Posterior vena cava (tissue), 2 donors: ENCODE measurements around the gene POFUT1. TPM values are rescaled to one million over a fixed set of nuclear protein-coding genes. Genes with fewer than 3 reads are reported as not detected.
"Not testable (repeated sequence)": the region's sequence is repeated elsewhere in the genome, so short reads cannot be mapped to it uniquely, and the experiment has no call there.

Source experiments
- DNase-seq: peaks from one replicate; pipeline ENCODE4 v3.0.0-alpha.2; 2020; ENCODE audit warnings: low spot score
- intact Hi-C, 2 donors: fragments of 100-400 bp; cut with DNase I; formaldehyde crosslinking; loops; one replicate each; pipeline versions ENCODE4 v1.14.1 to v1.14.2; 2022 to 2023
- total RNA-seq, 2 donors: library from RNA; stranded (reverse); fragmentation: NEBNext Ultra II Directional; extraction: Animal tissue kit (Norgen Biotek cat#: 25700); gene quantifications; one replicate each; pipeline ENCODE4 v1.2.1, GENCODE V29; 2021
- donor health status: DM: yes; HTN: yes; CAD: no.
- donor health status: DM: yes; HTN: yes; CAD: no.

POFUT1 gene
- total RNA-seq, 2 donors from 2014 or later, result 34.6 to 36.4 TPM

GRCh38 chr20:32186506-32186905 is 21.2 kb upstream of the POFUT1 start:
- intact Hi-C loops, result no loop called here
- no peak for DNase-seq

GRCh38 chr20:32188376-32189122 is 19.1 kb upstream of the POFUT1 start:
- no peak for DNase-seq
- intact Hi-C loops, result no loop called here

GRCh38 chr20:32189123-32189410 is 18.6 kb upstream of the POFUT1 start:
- no peak for DNase-seq
- intact Hi-C loops, result no loop called here

GRCh38 chr20:32189691-32190615 is 17.7 kb upstream of the POFUT1 start:
- DNase-seq, result peak; percentile 83
- intact Hi-C loops, result no loop called here

- intact Hi-C loops, result no loop called here
Measured at GRCh38 chr20:32190616-32191415, 16.9 kb upstream of the POFUT1 start.

GRCh38 chr20:32191422-32191821 is 16.3 kb upstream of the POFUT1 start:
- DNase-seq, result no peak
- intact Hi-C loops, result no loop called here

More at GRCh38 chr20:32190616-32191415, 16.9 kb upstream of the POFUT1 start:
- DNase-seq, result no peak

GRCh38 chr20:32191873-32192272 is 15.8 kb upstream of the POFUT1 start:
- intact Hi-C loops, result no loop called here
- DNase-seq, result no peak

GRCh38 chr20:32192698-32193097 is 15.0 kb upstream of the POFUT1 start:
- intact Hi-C loops, result loop anchor here in 1 of 2 donors (1.0 kb wide), 1 partner anchor 19 kb away; no protein-coding TSS in a partner anchor

GRCh38 chr20:32193336-32193735 is 14.3 kb upstream of the POFUT1 start:
- not testable (repeated sequence) for DNase-seq
- intact Hi-C loops, result loop anchor here in 1 of 2 donors (1.0 kb wide), 1 partner anchor 20 kb away; no protein-coding TSS in a partner anchor

More at GRCh38 chr20:32192698-32193097, 15.0 kb upstream of the POFUT1 start:
- no peak for DNase-seq

- DNase-seq, result no peak
- intact Hi-C loops, result loop anchor here in 1 of 2 donors (1.0 kb wide), 1 partner anchor 21 kb away; no protein-coding TSS in a partner anchor
Measured at GRCh38 chr20:32193996-32194395, 13.7 kb upstream of the POFUT1 start.

- no peak for DNase-seq
- intact Hi-C loops, result no loop called here
Measured at GRCh38 chr20:32195581-32195980, 12.1 kb upstream of the POFUT1 start.

GRCh38 chr20:32196613-32197012 is 11.1 kb upstream of the POFUT1 start:
- DNase-seq, intact Hi-C loops: not testable (repeated sequence)

- intact Hi-C loops, DNase-seq: not testable (repeated sequence)
Measured at GRCh38 chr20:32197136-32197535, 10.5 kb upstream of the POFUT1 start.

GRCh38 chr20:32199006-32199405 is 8.7 kb upstream of the POFUT1 start:
- DNase-seq, result no peak
- intact Hi-C loops, result no loop called here

- intact Hi-C loops, result no loop called here
- DNase-seq, result no peak
Measured at GRCh38 chr20:32201296-32201976, 6.2 kb upstream of the POFUT1 start.

- intact Hi-C loops, result no loop called here
- no peak for DNase-seq
Measured at GRCh38 chr20:32201977-32202363, 5.7 kb upstream of the POFUT1 start.

GRCh38 chr20:32203356-32204204 is 4.1 kb upstream of the POFUT1 start:
- DNase-seq, result no peak
- intact Hi-C loops, result no loop called here
